ENCODE measurements around the gene BMP8B. TPM values are rescaled to one million over a fixed set of nuclear protein-coding genes. Genes with fewer than 3 reads are reported as not detected.
"Not testable (repeated sequence)": the region's sequence is repeated elsewhere in the genome, so short reads cannot be mapped to it uniquely, and the experiment has no call there.

BMP8B gene
- polyA plus RNA-seq, 3 donors = 0.14 to 1.3 (median 0.24) TPM

DNA sequence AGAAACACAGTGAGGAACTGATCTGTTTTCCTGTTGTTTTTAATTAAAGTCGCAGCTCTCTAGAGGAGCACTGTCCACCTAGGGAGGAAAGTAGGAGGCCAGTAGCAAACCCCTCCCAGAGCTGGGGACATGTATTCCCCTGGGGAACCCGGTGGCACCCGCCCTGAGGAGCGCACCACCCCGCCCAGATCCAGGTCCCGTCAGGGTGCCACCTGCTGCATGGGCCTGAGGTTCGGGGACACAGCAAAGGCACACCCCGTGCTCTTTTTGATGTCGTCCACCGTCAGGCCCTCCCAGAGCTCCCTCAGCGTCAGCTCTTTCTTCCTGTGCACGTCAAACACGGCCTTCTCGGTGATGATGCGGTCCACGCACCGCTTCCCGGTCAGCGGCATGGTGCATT is 19.2 kb downstream of the BMP8B start:
- intact Hi-C loops (cut with micrococcal nuclease); H3K27ac ChIP-seq (ENCODE audit: low read depth in 1 of 2, low read length in 2 of 2): not testable (repeated sequence)

DNA sequence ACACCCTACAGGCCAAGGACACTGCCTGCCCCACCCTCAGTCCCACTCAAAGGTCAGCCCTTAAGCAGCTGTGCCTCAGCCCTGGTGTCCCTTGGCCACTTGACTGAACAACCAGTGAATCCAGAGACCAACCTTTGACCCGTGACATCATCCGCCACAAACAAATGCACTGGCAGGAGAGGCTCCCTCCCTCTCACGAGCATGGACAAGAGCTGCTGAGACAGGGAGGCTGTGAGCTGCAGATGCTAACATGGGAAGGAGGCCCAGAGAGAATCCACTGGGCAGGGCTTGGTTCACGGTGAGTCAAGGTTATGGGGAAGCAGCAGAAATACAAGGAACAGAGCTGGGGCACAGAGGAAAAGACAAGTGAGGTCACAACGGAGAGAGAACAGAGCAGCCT is 22.2 kb downstream of the BMP8B start:
- H3K27me3 ChIP-seq (ENCODE audit: control insufficient read depth in 2 of 2, insufficient read depth in 2 of 2, low read length in 2 of 2); DNase-seq; H3K27me3 Mint-ChIP-seq (ENCODE audit: low read depth in 3 of 3); H3K4me1 Mint-ChIP-seq; H3K27ac Mint-ChIP-seq; H3K9ac ChIP-seq (ENCODE audit: insufficient read depth, low read length, poor library complexity, severe bottlenecking); H3K4me3 Mint-ChIP-seq; H3K79me2 ChIP-seq (ENCODE audit: insufficient read depth, low read length); H2AFZ ChIP-seq (ENCODE audit: insufficient read depth, low read depth, low read length, poor library complexity, severe bottlenecking); H3K27ac ChIP-seq (ENCODE audit: low read depth in 1 of 2, low read length in 2 of 2); H3K9me3 ChIP-seq (replicated peaks in 1 of 2; ENCODE audit: control insufficient read depth in 1 of 2, insufficient read depth in 1 of 2, low read length in 2 of 2); H3K4me2 ChIP-seq (replicated peaks; ENCODE audit: extremely low read depth, low read length, poor library complexity, severe bottlenecking); H4K20me1 ChIP-seq (ENCODE audit: insufficient read depth, low read length); H3K9me3 Mint-ChIP-seq; intact Hi-C loops (cut with micrococcal nuclease); H3K4me3 ChIP-seq (replicated peaks in 1 of 3; ENCODE audit: low read depth in 2 of 3, low read length in 3 of 3); H3K4me1 ChIP-seq (ENCODE audit: control insufficient read depth in 1 of 2, insufficient read depth in 2 of 2, low read length in 2 of 2): not testable (repeated sequence)
- H3K36me3 Mint-ChIP-seq = peaks cover 10% of the 10 kb centered on the region in 2 donors
- no CpG with 5 or more reads among the region's 5 CpGs for WGBS (ENCODE audit: insufficient coverage)
- H3K36me3 ChIP-seq (replicated peaks in 1 of 2; ENCODE audit: control insufficient read depth in 1 of 2, insufficient read depth in 2 of 2, low read length in 2 of 2) = peaks cover 3 to 11% of the 10 kb centered on the region in 2 donors

More for the DNA sequence above, 19.2 kb downstream of the BMP8B start:
- not testable (repeated sequence) for H3K4me1 Mint-ChIP-seq; H3K27ac Mint-ChIP-seq; H3K27me3 ChIP-seq (ENCODE audit: control insufficient read depth in 2 of 2, insufficient read depth in 2 of 2, low read length in 2 of 2); H3K9me3 ChIP-seq (replicated peaks in 1 of 2; ENCODE audit: control insufficient read depth in 1 of 2, insufficient read depth in 1 of 2, low read length in 2 of 2); H2AFZ ChIP-seq (ENCODE audit: insufficient read depth, low read depth, low read length, poor library complexity, severe bottlenecking); H3K36me3 Mint-ChIP-seq; H3K9ac ChIP-seq (ENCODE audit: insufficient read depth, low read length, poor library complexity, severe bottlenecking); H3K79me2 ChIP-seq (ENCODE audit: insufficient read depth, low read length); H3K4me3 Mint-ChIP-seq; H3K4me2 ChIP-seq (replicated peaks; ENCODE audit: extremely low read depth, low read length, poor library complexity, severe bottlenecking); DNase-seq; H3K9me3 Mint-ChIP-seq; H3K36me3 ChIP-seq (replicated peaks in 1 of 2; ENCODE audit: control insufficient read depth in 1 of 2, insufficient read depth in 2 of 2, low read length in 2 of 2); H3K27me3 Mint-ChIP-seq (ENCODE audit: low read depth in 3 of 3); H4K20me1 ChIP-seq (ENCODE audit: insufficient read depth, low read length); H3K4me1 ChIP-seq (ENCODE audit: control insufficient read depth in 1 of 2, insufficient read depth in 2 of 2, low read length in 2 of 2); H3K4me3 ChIP-seq (replicated peaks in 1 of 3; ENCODE audit: low read depth in 2 of 3, low read length in 3 of 3)
- WGBS (ENCODE audit: insufficient coverage) = 88% methylated on average over 5 of the region's 19 CpGs

DNA sequence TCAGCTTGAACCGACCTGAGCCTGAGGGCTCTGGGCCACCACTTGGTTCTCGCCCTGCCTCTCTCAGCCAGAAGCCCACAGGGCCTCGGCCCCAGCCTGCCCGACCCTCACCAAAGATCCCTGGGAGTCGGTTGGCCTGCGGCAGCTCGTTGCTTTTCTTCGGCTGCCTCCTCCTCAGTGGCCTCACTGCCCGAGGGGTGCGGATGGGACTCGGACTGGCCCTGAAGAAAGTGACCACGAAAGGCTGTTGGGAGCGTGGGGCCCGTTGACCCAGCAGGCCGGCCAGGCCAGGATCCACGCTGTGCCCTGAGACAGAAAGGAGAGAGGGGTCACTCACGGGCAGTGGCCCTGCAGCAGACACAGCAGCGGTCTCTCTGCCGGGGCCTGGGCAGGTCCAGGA is 24.2 kb downstream of the BMP8B start:
- H3K4me3 Mint-ChIP-seq; H3K79me2 ChIP-seq (ENCODE audit: insufficient read depth, low read length); intact Hi-C loops (cut with micrococcal nuclease); H3K27me3 ChIP-seq (ENCODE audit: control insufficient read depth in 2 of 2, insufficient read depth in 2 of 2, low read length in 2 of 2); H4K20me1 ChIP-seq (ENCODE audit: insufficient read depth, low read length); DNase-seq; H3K4me1 Mint-ChIP-seq; H3K27me3 Mint-ChIP-seq (ENCODE audit: low read depth in 3 of 3); H3K4me3 ChIP-seq (replicated peaks in 1 of 3; ENCODE audit: low read depth in 2 of 3, low read length in 3 of 3); H3K9ac ChIP-seq (ENCODE audit: insufficient read depth, low read length, poor library complexity, severe bottlenecking); H3K9me3 Mint-ChIP-seq; H3K27ac Mint-ChIP-seq; H3K9me3 ChIP-seq (replicated peaks in 1 of 2; ENCODE audit: control insufficient read depth in 1 of 2, insufficient read depth in 1 of 2, low read length in 2 of 2); H3K27ac ChIP-seq (ENCODE audit: low read depth in 1 of 2, low read length in 2 of 2); H2AFZ ChIP-seq (ENCODE audit: insufficient read depth, low read depth, low read length, poor library complexity, severe bottlenecking); H3K4me2 ChIP-seq (replicated peaks; ENCODE audit: extremely low read depth, low read length, poor library complexity, severe bottlenecking); H3K4me1 ChIP-seq (ENCODE audit: control insufficient read depth in 1 of 2, insufficient read depth in 2 of 2, low read length in 2 of 2): not testable (repeated sequence)
- peaks cover 15 to 23% of the 10 kb centered on the region in 2 donors for H3K36me3 Mint-ChIP-seq
- H3K36me3 ChIP-seq (replicated peaks in 1 of 2; ENCODE audit: control insufficient read depth in 1 of 2, insufficient read depth in 2 of 2, low read length in 2 of 2) = peaks cover 9 to 18% of the 10 kb centered on the region in 2 donors
- no CpG with 5 or more reads among the region's 19 CpGs for WGBS (ENCODE audit: insufficient coverage)

GRCh38 chr1:39763619-39764374 is 24.9 kb downstream of the BMP8B start:
- H3K36me3 ChIP-seq (replicated peaks in 1 of 2; ENCODE audit: control insufficient read depth in 1 of 2, insufficient read depth in 2 of 2, low read length in 2 of 2) = peaks cover 16 to 25% of the 10 kb centered on the region in 2 donors
- H3K9ac ChIP-seq (ENCODE audit: insufficient read depth, low read length, poor library complexity, severe bottlenecking); H3K4me2 ChIP-seq (replicated peaks; ENCODE audit: extremely low read depth, low read length, poor library complexity, severe bottlenecking); H3K4me3 ChIP-seq (replicated peaks in 1 of 3; ENCODE audit: low read depth in 2 of 3, low read length in 3 of 3); H3K4me1 ChIP-seq (ENCODE audit: control insufficient read depth in 1 of 2, insufficient read depth in 2 of 2, low read length in 2 of 2); H3K27ac ChIP-seq (ENCODE audit: low read depth in 1 of 2, low read length in 2 of 2); H3K27ac Mint-ChIP-seq; H3K9me3 Mint-ChIP-seq; intact Hi-C loops (cut with micrococcal nuclease); H3K4me3 Mint-ChIP-seq; H3K27me3 ChIP-seq (ENCODE audit: control insufficient read depth in 2 of 2, insufficient read depth in 2 of 2, low read length in 2 of 2); H4K20me1 ChIP-seq (ENCODE audit: insufficient read depth, low read length); DNase-seq; H2AFZ ChIP-seq (ENCODE audit: insufficient read depth, low read depth, low read length, poor library complexity, severe bottlenecking); H3K79me2 ChIP-seq (ENCODE audit: insufficient read depth, low read length); H3K9me3 ChIP-seq (replicated peaks in 1 of 2; ENCODE audit: control insufficient read depth in 1 of 2, insufficient read depth in 1 of 2, low read length in 2 of 2); H3K27me3 Mint-ChIP-seq (ENCODE audit: low read depth in 3 of 3); H3K4me1 Mint-ChIP-seq: not testable (repeated sequence)
- H3K36me3 Mint-ChIP-seq = peaks cover 22 to 30% of the 10 kb centered on the region in 2 donors
- 97% methylated on average over 9 of the region's 18 CpGs for WGBS (ENCODE audit: insufficient coverage)

All from CD14-positive monocyte (primary cell).